PC-3 (cell line): ENCODE measurements around the gene CAMK2B. TPM values are rescaled to one million over a fixed set of nuclear protein-coding genes. Genes with fewer than 3 reads are reported as not detected.

Experiments
- ATAC-seq: fragments of 200-7000 bp; cut with Tn5 transposase; 2 replicates; pipeline ENCODE4 v1.9.1; 2020; ENCODE audit warnings: mild to moderate bottlenecking, moderate library complexity
- BruUV-seq: library from RNA; stranded (reverse); fragments of 400-500 nt; replicated peaks from 2 replicates; lab custom pipeline; 2021; lab: Mats Ljungman, UMichigan
- CTCF ChIA-PET: fragments of 300-600 bp; sonication (Branson Sonifier 250); formaldehyde crosslinking; loops from one replicate; lab custom pipeline; 2022; ENCODE audit warnings: antibody characterized with exemption; lab: Charles Lee
- POLR2A ChIA-PET: fragments of 300-600 bp; sonication (Branson Sonifier 250); formaldehyde crosslinking; loops from one replicate; lab custom pipeline; 2022; ENCODE audit warnings: antibody characterized with exemption; ENCODE audit not compliant: unreplicated experiment; lab: Charles Lee
- DNase-seq: peaks from one replicate; pipeline ENCODE4 v3.0.0-alpha.2; 2015
- H2AFZ ChIP-seq: fragments of 300-600 bp; sonication (generic); 2 replicates; pipeline ENCODE4 v1.6.0; 2016; ENCODE audit warnings: antibody characterized with exemption, low read length
- H3F3A ChIP-seq: fragments of 300-600 bp; sonication (generic); one replicate; pipeline ENCODE4 v1.6.0; 2017; ENCODE audit warnings: antibody characterized with exemption, low read length, control low read depth, mild to moderate bottlenecking; ENCODE audit not compliant: unreplicated experiment
- H3K27ac ChIP-seq: fragments of 300-600 bp; sonication (generic); 2 replicates; pipeline ENCODE4 v1.5.1; 2016; ENCODE audit warnings: mild to moderate bottlenecking, low read length
- H3K27me3 ChIP-seq: fragments of 300-600 bp; sonication (generic); 2 replicates; pipeline ENCODE4 v1.6.1; 2016; ENCODE audit warnings: low read length, mixed read lengths
- H3K36me3 ChIP-seq: fragments of 300-600 bp; sonication (generic); 2 replicates; pipeline ENCODE4 v1.6.1; 2016; ENCODE audit warnings: low read depth, mixed run types, low read length, mixed read lengths
- H3K4me1 ChIP-seq: fragments of 300-600 bp; sonication (generic); 2 replicates; pipeline ENCODE4 v1.5.1; 2016; ENCODE audit warnings: low read length; ENCODE audit not compliant: insufficient read depth
- H3K4me2 ChIP-seq: fragments of 300-600 bp; sonication (generic); 2 replicates; pipeline ENCODE4 v1.6.0; 2016; ENCODE audit warnings: low read length
- H3K4me3 ChIP-seq: fragments of 300-600 bp; sonication (generic); 2 replicates; pipeline ENCODE4 v1.5.1; 2016; ENCODE audit warnings: mild to moderate bottlenecking, low read length, mixed read lengths
- H3K79me2 ChIP-seq: fragments of 300-600 bp; sonication (generic); 2 replicates; pipeline ENCODE4 v1.6.1; 2017; ENCODE audit warnings: low read length, mixed read lengths
- H3K9ac ChIP-seq: fragments of 300-600 bp; sonication (generic); 2 replicates; pipeline ENCODE4 v1.6.0; 2016; ENCODE audit warnings: mild to moderate bottlenecking, low read length
- H3K9me2 ChIP-seq: fragments of 300-600 bp; sonication (generic); replicated peaks from 2 replicates; pipeline ENCODE4 v1.6.1; 2016; ENCODE audit warnings: mixed run types, low read length, mixed read lengths
- H3K9me3 ChIP-seq: fragments of 300-600 bp; sonication (generic); 2 replicates; pipeline ENCODE4 v1.6.1; 2016; ENCODE audit warnings: low read length, mixed read lengths
- H4K20me1 ChIP-seq: fragments of 300-600 bp; sonication (generic); 2 replicates; pipeline ENCODE4 v1.6.1; 2016; ENCODE audit warnings: low read length, mixed read lengths
- CTCF ChIP-seq: fragments of 300-600 bp; sonication (generic); conservative IDR thresholded peaks from 2 replicates; pipeline ENCODE4 v1.5.1; 2017; ENCODE audit warnings: antibody characterized with exemption, low read depth, mild to moderate bottlenecking, low read length
- EZH2 ChIP-seq: fragments of 300-600 bp; sonication (generic); IDR thresholded peaks from one replicate; pipeline ENCODE4 v1.6.1; 2017; ENCODE audit warnings: antibody characterized with exemption, mild to moderate bottlenecking, low read length; ENCODE audit not compliant: unreplicated experiment
- EZH2phosphoT487 ChIP-seq: fragments of 300-600 bp; sonication (generic); IDR thresholded peaks from 2 replicates; pipeline ENCODE4 v1.6.1; 2018; ENCODE audit warnings: mild to moderate bottlenecking, antibody characterized with exemption, low read length, borderline replicate concordance
- intact Hi-C: fragments of 100-400 bp; cut with micrococcal nuclease; formaldehyde crosslinking; loops from 2 replicates; pipeline ENCODE4 v1.9.0; 2023
- total RNA-seq: library from RNA; depleted of rRNA; stranded (reverse); fragments of >200 nt; gene quantifications from 2 replicates; pipeline ENCODE4 v1.2.3, GENCODE V29; 2014

The CAMK2B gene
- total RNA-seq, 1 experiment from 2014 or later = 1.2 TPM

GRCh38 chr7:44320141-44320540 is 5.3 kb downstream of the CAMK2B start:
- no TSS peak for BruUV-seq
- Histone ChIP-seq H3K36me3 (no peaks in the 10 kb centered on the region), H3K9me2 (no peaks in the 10 kb centered on the region), H3K4me3 (no peak overlapping the region), H3K4me1 (no peaks in the 10 kb centered on the region), H3F3A (no peaks in the 10 kb centered on the region), H3K9ac (no peak overlapping the region), H2AFZ (no peak overlapping the region), H3K79me2 (no peaks in the 10 kb centered on the region), H3K9me3 (peaks cover 10% of the 10 kb centered on the region; the same call in 1 of the 2 replicates), H3K27me3 (peaks cover 9% of the 10 kb centered on the region), H3K27ac (no peak overlapping the region), H4K20me1 (no peaks in the 10 kb centered on the region), H3K4me2 (no peak overlapping the region)
- intact Hi-C loops = no loop called here
- POLR2A ChIA-PET = interaction anchor here (0.5 kb wide), 1 partner anchor 679 kb away, joined by 7 read pairs; no protein-coding TSS in a partner anchor
- TF ChIP-seq EZH2phosphoT487 (no peak), EZH2 (no peak), CTCF (no peak)
- ATAC-seq (peak; percentile 52), DNase-seq (peak; percentile 26)
- CTCF ChIA-PET = no interaction called here

GRCh38 chr7:44318332-44318731 is 7.1 kb downstream of the CAMK2B start:
- Histone ChIP-seq H3F3A (no peaks in the 10 kb centered on the region), H3K4me1 (no peaks in the 10 kb centered on the region), H2AFZ (no peak overlapping the region), H4K20me1 (no peaks in the 10 kb centered on the region), H3K4me3 (no peak overlapping the region), H3K4me2 (no peak overlapping the region), H3K9me2 (no peaks in the 10 kb centered on the region), H3K9me3 (peaks cover 13% of the 10 kb centered on the region; the same call in 1 of the 2 replicates), H3K27me3 (no peaks in the 10 kb centered on the region), H3K79me2 (no peaks in the 10 kb centered on the region), H3K36me3 (no peaks in the 10 kb centered on the region), H3K27ac (no peak overlapping the region), H3K9ac (no peak overlapping the region)
- intact Hi-C loops = no loop called here
- TF ChIP-seq EZH2phosphoT487 (no peak), EZH2 (no peak)
- BruUV-seq = no TSS peak
- no peak for DNase-seq
- ATAC-seq = no peak
- POLR2A ChIA-PET = no interaction called here
- CTCF ChIA-PET = interaction anchor here (1.0 kb wide), 1 partner anchor 78 kb away, joined by 5 read pairs; no protein-coding TSS in a partner anchor

- Histone ChIP-seq H2AFZ (no peak overlapping the region), H3K4me3 (no peak overlapping the region), H3K9ac (no peak overlapping the region), H3K9me2 (no peaks in the 10 kb centered on the region), H3K27me3 (no peaks in the 10 kb centered on the region), H3F3A (no peaks in the 10 kb centered on the region), H3K4me2 (no peak overlapping the region), H3K27ac (no peak overlapping the region), H3K79me2 (no peaks in the 10 kb centered on the region), H3K9me3 (peaks cover 13% of the 10 kb centered on the region; the same call in 1 of the 2 replicates), H4K20me1 (no peaks in the 10 kb centered on the region), H3K36me3 (no peaks in the 10 kb centered on the region), H3K4me1 (no peaks in the 10 kb centered on the region)
- no TSS peak for BruUV-seq
- TF ChIP-seq EZH2 = no peak
- TF ChIP-seq EZH2phosphoT487 = no peak
- TF ChIP-seq CTCF = no peak
- ChIA-PET POLR2A (no interaction called here), CTCF (no interaction called here)
- ATAC-seq (no peak), DNase-seq (no peak)
- intact Hi-C loops = no loop called here
Observed at GRCh38 chr7:44315301-44315903, 10.0 kb downstream of the CAMK2B start.
